Measurements from ENCODE around the gene ADGRA3.

DNA sequence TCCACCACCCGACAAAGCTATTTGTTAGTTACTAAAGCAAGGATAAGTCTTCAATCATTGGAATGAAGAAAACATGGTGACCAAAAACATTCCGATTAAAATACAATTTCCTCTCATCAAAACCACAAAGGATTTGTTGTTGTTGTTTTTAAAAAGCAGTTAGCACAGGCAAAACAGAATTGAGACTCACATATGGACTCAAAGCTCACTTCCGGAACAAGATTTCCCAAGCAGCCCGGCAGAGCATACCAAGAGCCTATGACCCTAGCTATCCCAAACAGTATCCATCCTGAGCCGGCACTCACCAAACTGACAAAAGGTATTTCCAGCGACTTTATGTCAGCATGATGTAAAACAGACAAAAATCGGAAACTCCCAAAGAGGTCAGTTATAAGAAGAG is 39.9 kb downstream of the ADGRA3 start:
- TF ChIP-seq, protein P1, sequence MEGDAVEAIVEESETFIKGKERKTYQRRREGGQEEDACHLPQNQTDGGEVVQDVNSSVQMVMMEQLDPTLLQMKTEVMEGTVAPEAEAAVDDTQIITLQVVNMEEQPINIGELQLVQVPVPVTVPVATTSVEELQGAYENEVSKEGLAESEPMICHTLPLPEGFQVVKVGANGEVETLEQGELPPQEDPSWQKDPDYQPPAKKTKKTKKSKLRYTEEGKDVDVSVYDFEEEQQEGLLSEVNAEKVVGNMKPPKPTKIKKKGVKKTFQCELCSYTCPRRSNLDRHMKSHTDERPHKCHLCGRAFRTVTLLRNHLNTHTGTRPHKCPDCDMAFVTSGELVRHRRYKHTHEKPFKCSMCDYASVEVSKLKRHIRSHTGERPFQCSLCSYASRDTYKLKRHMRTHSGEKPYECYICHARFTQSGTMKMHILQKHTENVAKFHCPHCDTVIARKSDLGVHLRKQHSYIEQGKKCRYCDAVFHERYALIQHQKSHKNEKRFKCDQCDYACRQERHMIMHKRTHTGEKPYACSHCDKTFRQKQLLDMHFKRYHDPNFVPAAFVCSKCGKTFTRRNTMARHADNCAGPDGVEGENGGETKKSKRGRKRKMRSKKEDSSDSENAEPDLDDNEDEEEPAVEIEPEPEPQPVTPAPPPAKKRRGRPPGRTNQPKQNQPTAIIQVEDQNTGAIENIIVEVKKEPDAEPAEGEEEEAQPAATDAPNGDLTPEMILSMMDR (conservative IDR thresholded peaks at IDR 0.05; ENCODE audit: low read depth, low read length) = no peak
- TF ChIP-seq EZH2 (IDR thresholded peaks at IDR 0.05; ENCODE audit: borderline replicate concordance, low read depth, low read length, poor library complexity, severe bottlenecking) = no peak

All from A673 (cell line).